22Rv1 (cell line): ENCODE results near the gene PREX1.

Experiments used
- ZFX ChIP-seq: fragments of 450-650 bp; IDR thresholded peaks from 2 replicates; pipeline ENCODE4 v1.6.1; 2017; ENCODE audit warnings: antibody characterized with exemption, borderline replicate concordance
- TF ChIP-seq, protein P1 (sequence below): fragments of 450-650 bp; IDR thresholded peaks from 2 replicates; pipeline ENCODE4 v1.5.1; 2017; ENCODE audit warnings: mild to moderate bottlenecking

DNA sequence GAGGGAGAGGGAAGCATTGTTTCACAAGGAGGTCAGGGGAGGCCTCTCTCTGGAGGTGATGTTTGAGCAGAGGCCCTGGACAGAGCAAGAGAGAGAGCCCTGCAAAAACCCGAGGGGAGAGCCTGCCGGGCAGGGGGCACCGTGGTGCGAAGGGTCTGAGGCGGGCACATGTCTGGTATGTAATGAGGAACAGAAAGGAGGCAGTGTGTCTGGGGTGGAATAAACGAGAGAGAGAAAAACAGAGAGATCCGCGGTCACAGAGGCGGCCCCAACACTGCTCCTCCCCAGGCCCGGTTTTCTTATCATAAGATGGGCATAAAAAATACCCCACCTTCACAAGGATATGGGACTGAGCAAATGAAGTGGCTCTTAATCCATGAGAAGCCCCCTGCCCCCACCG, 119.2 kb downstream of the PREX1 start:
- TF ChIP-seq, protein P1, sequence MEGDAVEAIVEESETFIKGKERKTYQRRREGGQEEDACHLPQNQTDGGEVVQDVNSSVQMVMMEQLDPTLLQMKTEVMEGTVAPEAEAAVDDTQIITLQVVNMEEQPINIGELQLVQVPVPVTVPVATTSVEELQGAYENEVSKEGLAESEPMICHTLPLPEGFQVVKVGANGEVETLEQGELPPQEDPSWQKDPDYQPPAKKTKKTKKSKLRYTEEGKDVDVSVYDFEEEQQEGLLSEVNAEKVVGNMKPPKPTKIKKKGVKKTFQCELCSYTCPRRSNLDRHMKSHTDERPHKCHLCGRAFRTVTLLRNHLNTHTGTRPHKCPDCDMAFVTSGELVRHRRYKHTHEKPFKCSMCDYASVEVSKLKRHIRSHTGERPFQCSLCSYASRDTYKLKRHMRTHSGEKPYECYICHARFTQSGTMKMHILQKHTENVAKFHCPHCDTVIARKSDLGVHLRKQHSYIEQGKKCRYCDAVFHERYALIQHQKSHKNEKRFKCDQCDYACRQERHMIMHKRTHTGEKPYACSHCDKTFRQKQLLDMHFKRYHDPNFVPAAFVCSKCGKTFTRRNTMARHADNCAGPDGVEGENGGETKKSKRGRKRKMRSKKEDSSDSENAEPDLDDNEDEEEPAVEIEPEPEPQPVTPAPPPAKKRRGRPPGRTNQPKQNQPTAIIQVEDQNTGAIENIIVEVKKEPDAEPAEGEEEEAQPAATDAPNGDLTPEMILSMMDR, result no peak
- no peak for TF ChIP-seq ZFX
